OCI-LY7 (cell line): ENCODE measurements around the gene OR2AT4.

Experiments
- CTCF ChIP-seq: fragments of 200-600 bp; sonication (generic); conservative IDR thresholded peaks from 2 replicates; pipeline ENCODE4 v1.5.1; 2014; ENCODE audit warnings: mild to moderate bottlenecking, antibody characterized with exemption, low read length, moderate library complexity, mixed read lengths
- EZH2phosphoT487 ChIP-seq: fragments of 200-600 bp; sonication (generic); IDR thresholded peaks from 2 replicates; pipeline ENCODE4 v1.6.1; 2018; ENCODE audit warnings: low read depth, borderline replicate concordance, mild to moderate bottlenecking, mixed run types, antibody characterized with exemption, low read length, moderate library complexity, mixed read lengths

GRCh38 chr11:75103380-75104026, 6.8 kb upstream of the OR2AT4 start:
- TF ChIP-seq CTCF: no peak
- no peak for TF ChIP-seq EZH2phosphoT487
